Neural cell (in vitro differentiated cells): Measurements from ENCODE around the gene MFSD8. TPM values are rescaled to one million over a fixed set of nuclear protein-coding genes. Genes with fewer than 3 reads are reported as not detected.
"Not testable (repeated sequence)": the region's sequence is repeated elsewhere in the genome, so short reads cannot be mapped to it uniquely, and the experiment has no call there.

Source experiments
- H2AFZ ChIP-seq: fragments of 200-600, 300-800 bp; sonication (generic), shearing (Covaris generic); 2 replicates; pipeline ENCODE4 v1.6.0; 2014; ENCODE audit warnings: low read depth, mild to moderate bottlenecking, antibody characterized with exemption, low read length, moderate library complexity
- H3F3A ChIP-seq: fragments of 200-600 bp; shearing (Covaris generic); 2 replicates; pipeline ENCODE4 v1.6.1; 2016; ENCODE audit warnings: mild to moderate bottlenecking, moderate library complexity, mixed read lengths, antibody characterized with exemption, low read length; ENCODE audit not compliant: insufficient read depth, poor library complexity, severe bottlenecking
- H3K27ac ChIP-seq: fragments of 200-600, 300-800 bp; sonication (generic), shearing (Covaris generic); 2 replicates; pipeline ENCODE4 v1.5.1; 2014; ENCODE audit warnings: mild to moderate bottlenecking, low read length, moderate library complexity
- H3K27me3 ChIP-seq: fragments of 300-800, 200-600 bp; sonication (generic), shearing (Covaris generic); 2 replicates; pipeline ENCODE4 v1.6.0; 2014; ENCODE audit warnings: mild to moderate bottlenecking, low read depth, low read length, moderate library complexity; ENCODE audit not compliant: insufficient read depth
- H3K36me3 ChIP-seq: fragments of 300-800, 200-600 bp; sonication (generic), shearing (Covaris generic); 2 replicates; pipeline ENCODE4 v1.5.1; 2014; ENCODE audit warnings: mild to moderate bottlenecking, antibody characterized with exemption, low read length, moderate library complexity; ENCODE audit not compliant: insufficient read depth
- H3K4me2 ChIP-seq: fragments of 300-800, 200-600 bp; sonication (generic), shearing (Covaris generic); 2 replicates; pipeline ENCODE4 v1.6.0; 2014; ENCODE audit warnings: mild to moderate bottlenecking, low read length
- H3K4me3 ChIP-seq: fragments of 300-800, 200-600 bp; sonication (generic), shearing (Covaris generic); 2 replicates; pipeline ENCODE4 v1.5.1; 2014; ENCODE audit warnings: mild to moderate bottlenecking, low read length, moderate library complexity
- H3K79me2 ChIP-seq: fragments of 200-600 bp; shearing (Covaris generic); replicated peaks from 2 replicates; pipeline ENCODE4 v1.6.0; 2014; ENCODE audit warnings: mild to moderate bottlenecking, low read length, moderate library complexity; ENCODE audit not compliant: insufficient read depth
- H3K9ac ChIP-seq: fragments of 300-800, 200-600 bp; sonication (generic), shearing (Covaris generic); 2 replicates; pipeline ENCODE4 v1.6.1; 2016; ENCODE audit warnings: mild to moderate bottlenecking, low read length, mixed read lengths
- H3K9me2 ChIP-seq: fragments of 200-600 bp; shearing (Covaris generic); 2 replicates; pipeline ENCODE4 v1.6.1; 2016; ENCODE audit warnings: mild to moderate bottlenecking, low read length, mixed read lengths; ENCODE audit not compliant: insufficient read depth
- H3K9me3 ChIP-seq: fragments of 200-600, 300-800 bp; sonication (generic), shearing (Covaris generic); 2 replicates; pipeline ENCODE4 v1.6.1; 2016; ENCODE audit warnings: mild to moderate bottlenecking, mixed run types, low read length, moderate library complexity, mixed read lengths
- H4K20me1 ChIP-seq: fragments of 200-600 bp; shearing (Covaris generic); 2 replicates; pipeline ENCODE4 v1.6.1; 2016; ENCODE audit warnings: mild to moderate bottlenecking, mixed run types; ENCODE audit not compliant: insufficient read depth
- EP300 ChIP-seq: fragments of 450-650 bp; conservative IDR thresholded peaks from 2 replicates; pipeline ENCODE4 v1.6.1; 2014; ENCODE audit warnings: antibody characterized with exemption, mild to moderate bottlenecking, moderate library complexity; ENCODE audit not compliant: poor library complexity, severe bottlenecking
- EZH2 ChIP-seq: fragments of 200-600, 300-800 bp; shearing (Covaris generic), sonication (generic); IDR thresholded peaks from 2 replicates; pipeline ENCODE4 v1.6.1; 2014; ENCODE audit warnings: antibody characterized with exemption, low read length, borderline replicate concordance, mild to moderate bottlenecking; ENCODE audit not compliant: insufficient read depth, poor library complexity, severe bottlenecking
- MXI1 ChIP-seq: fragments of 450-650 bp; conservative IDR thresholded peaks from 2 replicates; pipeline ENCODE4 v1.6.1; 2014; ENCODE audit warnings: antibody characterized with exemption, mild to moderate bottlenecking; ENCODE audit not compliant: poor library complexity, severe bottlenecking
- POLR2AphosphoS5 ChIP-seq: IDR thresholded peaks from 2 replicates; pipeline ENCODE4 v1.6.1; 2012
- RAD21 ChIP-seq: fragments of 450-650 bp; conservative IDR thresholded peaks from 2 replicates; pipeline ENCODE4 v1.6.1; 2014; ENCODE audit warnings: antibody characterized with exemption, mild to moderate bottlenecking, moderate library complexity
- SMC3 ChIP-seq: fragments of 450-650 bp; conservative IDR thresholded peaks from 2 replicates; pipeline ENCODE4 v1.6.1; 2014; ENCODE audit warnings: antibody characterized with exemption, mild to moderate bottlenecking, moderate library complexity; ENCODE audit not compliant: poor library complexity
- TAF1 ChIP-seq: IDR thresholded peaks from 2 replicates; pipeline ENCODE4 v1.6.1; 2012; ENCODE audit warnings: low read depth
- polyA plus RNA-seq: library from polyadenylated mRNA; depleted of rRNA; stranded (reverse); fragments of >200 nt; gene quantifications from 2 replicates; pipeline ENCODE4 v1.2.3, GENCODE V29; 2014
- TF ChIP-seq, protein P1 (sequence below): fragments of 450-650 bp; IDR thresholded peaks from 2 replicates; pipeline ENCODE4 v1.5.1; 2014; ENCODE audit warnings: antibody characterized with exemption, mild to moderate bottlenecking, moderate library complexity; ENCODE audit not compliant: poor library complexity, severe bottlenecking
- TF ChIP-seq, protein P2 (sequence below): IDR thresholded peaks from 2 replicates; pipeline ENCODE4 v1.6.1; 2012; ENCODE audit warnings: borderline replicate concordance

The MFSD8 gene
- polyA plus RNA-seq, 1 donor from 2014 or later: 92.9 TPM

DNA sequence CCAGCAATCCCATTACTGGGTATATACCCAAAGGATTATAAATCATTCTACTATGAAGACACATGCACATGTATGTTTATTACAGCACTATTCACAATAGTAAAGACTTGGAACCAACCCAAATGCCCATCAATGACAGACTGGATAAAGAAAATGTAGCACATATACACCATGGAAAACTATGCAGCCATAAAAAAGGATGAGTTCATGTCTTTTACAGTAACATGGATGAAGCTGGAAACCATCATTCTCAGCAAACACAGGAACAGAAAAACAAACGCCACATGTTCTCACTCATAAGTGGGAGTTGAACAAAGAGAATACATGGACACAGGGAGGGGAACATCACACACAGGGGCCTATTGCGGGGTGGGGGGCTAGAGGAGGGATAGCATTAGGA is 39.3 kb downstream of the MFSD8 start:
- H3K9ac ChIP-seq, H3K27me3 ChIP-seq, H3K9me3 ChIP-seq, H3K79me2 ChIP-seq, H4K20me1 ChIP-seq, H3K4me2 ChIP-seq, H3K27ac ChIP-seq, H3F3A ChIP-seq, H3K4me3 ChIP-seq, H2AFZ ChIP-seq, H3K9me2 ChIP-seq: not testable (repeated sequence)
- H3K36me3 ChIP-seq: peaks cover 13% of the 10 kb centered on the region

DNA sequence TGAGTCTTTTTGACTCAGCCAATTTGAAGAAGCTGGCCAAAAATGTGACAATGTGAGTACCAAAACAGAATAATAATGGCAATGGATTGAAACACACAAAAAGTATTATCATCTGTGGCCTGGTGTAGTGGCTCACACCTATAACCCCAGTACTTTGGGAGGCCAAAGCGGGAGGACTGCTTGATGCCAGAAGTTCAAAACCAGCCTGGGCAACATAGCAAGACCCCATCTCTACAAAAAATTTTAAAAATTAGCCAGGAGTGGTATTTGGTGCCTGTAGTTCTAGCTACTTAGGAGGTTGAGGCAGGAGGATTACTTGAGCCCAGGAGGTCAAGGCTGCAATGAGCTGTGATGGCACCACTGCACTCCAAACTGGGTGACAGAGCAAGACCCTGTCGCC is 42.7 kb downstream of the MFSD8 start:
- Histone ChIP-seq H3K36me3 (peaks cover 8% of the 10 kb centered on the region), H3K9ac (no peak overlapping the region), H3K9me3 (no peaks in the 10 kb centered on the region), H3K27me3 (no peaks in the 10 kb centered on the region), H3K9me2 (no peaks in the 10 kb centered on the region), H3K4me2 (no peak overlapping the region), H4K20me1 (no peaks in the 10 kb centered on the region), H3K27ac (no peak overlapping the region), H3K79me2 (no peaks in the 10 kb centered on the region), H3F3A (no peaks in the 10 kb centered on the region), H2AFZ (no peak overlapping the region), H3K4me3 (no peak overlapping the region)
- TF ChIP-seq RAD21 (no peak), EP300 (no peak), SMC3 (no peak), POLR2AphosphoS5 (no peak), MXI1 (no peak), EZH2 (no peak), TAF1 (no peak)
- TF ChIP-seq, protein P1, sequence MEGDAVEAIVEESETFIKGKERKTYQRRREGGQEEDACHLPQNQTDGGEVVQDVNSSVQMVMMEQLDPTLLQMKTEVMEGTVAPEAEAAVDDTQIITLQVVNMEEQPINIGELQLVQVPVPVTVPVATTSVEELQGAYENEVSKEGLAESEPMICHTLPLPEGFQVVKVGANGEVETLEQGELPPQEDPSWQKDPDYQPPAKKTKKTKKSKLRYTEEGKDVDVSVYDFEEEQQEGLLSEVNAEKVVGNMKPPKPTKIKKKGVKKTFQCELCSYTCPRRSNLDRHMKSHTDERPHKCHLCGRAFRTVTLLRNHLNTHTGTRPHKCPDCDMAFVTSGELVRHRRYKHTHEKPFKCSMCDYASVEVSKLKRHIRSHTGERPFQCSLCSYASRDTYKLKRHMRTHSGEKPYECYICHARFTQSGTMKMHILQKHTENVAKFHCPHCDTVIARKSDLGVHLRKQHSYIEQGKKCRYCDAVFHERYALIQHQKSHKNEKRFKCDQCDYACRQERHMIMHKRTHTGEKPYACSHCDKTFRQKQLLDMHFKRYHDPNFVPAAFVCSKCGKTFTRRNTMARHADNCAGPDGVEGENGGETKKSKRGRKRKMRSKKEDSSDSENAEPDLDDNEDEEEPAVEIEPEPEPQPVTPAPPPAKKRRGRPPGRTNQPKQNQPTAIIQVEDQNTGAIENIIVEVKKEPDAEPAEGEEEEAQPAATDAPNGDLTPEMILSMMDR: no peak
- TF ChIP-seq, protein P2, sequence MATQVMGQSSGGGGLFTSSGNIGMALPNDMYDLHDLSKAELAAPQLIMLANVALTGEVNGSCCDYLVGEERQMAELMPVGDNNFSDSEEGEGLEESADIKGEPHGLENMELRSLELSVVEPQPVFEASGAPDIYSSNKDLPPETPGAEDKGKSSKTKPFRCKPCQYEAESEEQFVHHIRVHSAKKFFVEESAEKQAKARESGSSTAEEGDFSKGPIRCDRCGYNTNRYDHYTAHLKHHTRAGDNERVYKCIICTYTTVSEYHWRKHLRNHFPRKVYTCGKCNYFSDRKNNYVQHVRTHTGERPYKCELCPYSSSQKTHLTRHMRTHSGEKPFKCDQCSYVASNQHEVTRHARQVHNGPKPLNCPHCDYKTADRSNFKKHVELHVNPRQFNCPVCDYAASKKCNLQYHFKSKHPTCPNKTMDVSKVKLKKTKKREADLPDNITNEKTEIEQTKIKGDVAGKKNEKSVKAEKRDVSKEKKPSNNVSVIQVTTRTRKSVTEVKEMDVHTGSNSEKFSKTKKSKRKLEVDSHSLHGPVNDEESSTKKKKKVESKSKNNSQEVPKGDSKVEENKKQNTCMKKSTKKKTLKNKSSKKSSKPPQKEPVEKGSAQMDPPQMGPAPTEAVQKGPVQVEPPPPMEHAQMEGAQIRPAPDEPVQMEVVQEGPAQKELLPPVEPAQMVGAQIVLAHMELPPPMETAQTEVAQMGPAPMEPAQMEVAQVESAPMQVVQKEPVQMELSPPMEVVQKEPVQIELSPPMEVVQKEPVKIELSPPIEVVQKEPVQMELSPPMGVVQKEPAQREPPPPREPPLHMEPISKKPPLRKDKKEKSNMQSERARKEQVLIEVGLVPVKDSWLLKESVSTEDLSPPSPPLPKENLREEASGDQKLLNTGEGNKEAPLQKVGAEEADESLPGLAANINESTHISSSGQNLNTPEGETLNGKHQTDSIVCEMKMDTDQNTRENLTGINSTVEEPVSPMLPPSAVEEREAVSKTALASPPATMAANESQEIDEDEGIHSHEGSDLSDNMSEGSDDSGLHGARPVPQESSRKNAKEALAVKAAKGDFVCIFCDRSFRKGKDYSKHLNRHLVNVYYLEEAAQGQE: no peak

DNA sequence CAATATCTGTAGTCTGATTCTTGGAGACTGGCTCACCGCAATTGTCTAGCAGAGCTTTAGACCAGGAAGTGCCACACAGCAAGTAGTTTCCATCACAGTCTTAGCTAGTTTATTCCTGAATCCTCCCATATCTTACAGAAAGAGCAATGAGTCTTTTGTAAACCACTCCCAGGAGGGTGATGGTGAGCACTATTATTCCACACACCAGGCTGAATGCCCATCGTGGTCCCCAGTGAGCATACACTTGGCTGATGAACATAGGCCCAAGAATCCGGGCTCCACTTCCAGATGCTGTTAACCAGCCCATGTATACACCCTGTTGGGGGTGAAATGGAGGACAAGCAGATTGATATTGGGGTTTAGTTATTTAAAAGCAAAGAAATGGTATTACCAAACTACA is 44.5 kb downstream of the MFSD8 start:
- H3K27ac ChIP-seq: no peak overlapping the region
- no peaks in the 10 kb centered on the region for H4K20me1 ChIP-seq
- no peak overlapping the region for H2AFZ ChIP-seq
- H3K4me2 ChIP-seq: no peak overlapping the region
- H3F3A ChIP-seq: no peaks in the 10 kb centered on the region
- no peaks in the 10 kb centered on the region for H3K79me2 ChIP-seq
- H3K36me3 ChIP-seq: peaks cover 7% of the 10 kb centered on the region
- no peaks in the 10 kb centered on the region for H3K27me3 ChIP-seq
- H3K9me3 ChIP-seq: no peaks in the 10 kb centered on the region
- no peaks in the 10 kb centered on the region for H3K9me2 ChIP-seq
- H3K4me3 ChIP-seq: no peak overlapping the region
- TF ChIP-seq TAF1: no peak
- TF ChIP-seq, protein P2: no peak
- TF ChIP-seq MXI1: no peak
- no peak for TF ChIP-seq RAD21
- no peak for TF ChIP-seq POLR2AphosphoS5
- TF ChIP-seq, protein P1: no peak
- TF ChIP-seq SMC3: no peak
- TF ChIP-seq EZH2: no peak
- no peak for TF ChIP-seq EP300
- H3K9ac ChIP-seq: no peak overlapping the region
